ENCODE measurements around the gene RPLP1.
A peak's percentile ranks its signal among the peaks of the same experiment; 100 is the strongest.

The RPLP1 gene

DNA sequence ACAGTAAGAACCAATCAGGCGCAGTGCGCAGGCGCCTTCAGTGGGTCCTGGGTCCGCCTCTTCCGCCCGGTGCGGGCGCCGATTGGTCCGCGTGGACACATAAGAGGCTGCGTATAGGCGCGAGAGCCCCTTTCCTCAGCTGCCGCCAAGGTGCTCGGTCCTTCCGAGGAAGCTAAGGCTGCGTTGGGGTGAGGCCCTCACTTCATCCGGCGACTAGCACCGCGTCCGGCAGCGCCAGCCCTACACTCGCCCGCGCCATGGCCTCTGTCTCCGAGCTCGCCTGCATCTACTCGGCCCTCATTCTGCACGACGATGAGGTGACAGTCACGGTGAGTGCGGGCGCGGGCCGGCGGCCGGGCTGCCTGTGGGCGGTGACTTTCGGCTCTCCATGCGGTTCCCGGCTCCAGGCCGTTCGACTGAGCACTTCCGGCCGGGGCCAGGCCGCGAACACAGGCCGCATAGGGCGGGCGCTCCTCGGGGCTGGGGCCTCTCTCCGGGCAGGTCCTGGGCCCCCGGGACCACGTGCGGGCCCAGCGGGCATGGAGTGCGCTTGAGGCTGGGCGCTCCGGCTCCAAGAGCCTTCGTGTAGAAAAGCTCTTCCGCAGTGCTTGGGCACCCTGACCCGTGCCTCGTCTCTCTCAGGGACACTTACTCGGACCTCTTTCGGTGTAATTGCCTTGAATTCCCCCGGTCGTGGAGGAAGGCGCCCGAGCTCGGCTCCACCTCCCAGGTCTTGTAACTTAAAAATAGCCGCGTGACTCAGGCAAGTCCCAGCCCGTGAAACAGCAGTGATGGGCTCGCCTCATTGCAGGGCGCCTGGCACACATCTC, at the start of gene RPLP1:
Gene RPLP1, plus strand, starts transcription at position 127 of the 830 bp plus-strand sequence. Its CDS starts 131 bp downstream, at position 258.
- DNase-seq (ENCODE audit: extremely low read depth in 1 of 2, low read depth in 1 of 2): peak; percentile 91 to 95

DNA sequence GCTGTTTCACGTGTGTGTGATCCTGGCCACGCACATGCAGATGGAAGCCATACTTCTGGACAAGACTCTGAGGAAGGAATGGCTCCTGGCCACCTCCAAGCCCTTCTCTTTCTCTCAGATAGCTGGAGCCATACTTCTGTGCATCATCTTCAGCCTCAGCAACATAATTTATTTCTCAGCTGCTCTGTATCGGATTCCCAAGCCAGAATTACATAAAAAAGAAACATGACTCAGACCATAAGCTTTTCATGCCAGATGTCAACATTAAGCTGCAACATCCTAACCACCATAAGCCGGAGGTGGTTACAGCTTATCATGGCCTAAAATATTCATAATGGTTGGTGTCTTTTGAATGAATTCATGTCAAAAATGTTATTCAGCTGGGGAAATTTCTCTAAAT, 49.0 kb upstream of the RPLP1 start:
- DNase-seq (ENCODE audit: extremely low read depth in 1 of 2, low read depth in 1 of 2): no peak

DNA sequence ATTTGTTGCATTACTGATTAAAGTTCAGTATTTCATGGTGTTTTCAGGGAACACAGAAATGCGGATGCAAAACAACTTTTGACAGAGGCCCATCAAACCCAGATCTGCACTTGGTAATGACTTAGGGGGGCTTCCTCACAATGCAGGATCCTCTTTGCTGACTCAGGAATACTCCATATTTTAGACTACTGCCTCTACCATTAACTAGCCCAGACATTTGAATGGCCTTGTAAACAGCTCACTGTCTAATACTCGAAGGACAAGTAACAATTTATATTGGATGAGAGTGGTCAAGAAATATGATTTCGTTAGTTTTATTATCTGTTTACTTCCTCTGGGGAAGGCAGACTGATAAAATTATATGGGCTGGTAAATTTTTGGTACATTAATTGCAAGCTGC, 47.5 kb upstream of the RPLP1 start:
- no peak for DNase-seq (ENCODE audit: extremely low read depth in 1 of 2, low read depth in 1 of 2)

DNA sequence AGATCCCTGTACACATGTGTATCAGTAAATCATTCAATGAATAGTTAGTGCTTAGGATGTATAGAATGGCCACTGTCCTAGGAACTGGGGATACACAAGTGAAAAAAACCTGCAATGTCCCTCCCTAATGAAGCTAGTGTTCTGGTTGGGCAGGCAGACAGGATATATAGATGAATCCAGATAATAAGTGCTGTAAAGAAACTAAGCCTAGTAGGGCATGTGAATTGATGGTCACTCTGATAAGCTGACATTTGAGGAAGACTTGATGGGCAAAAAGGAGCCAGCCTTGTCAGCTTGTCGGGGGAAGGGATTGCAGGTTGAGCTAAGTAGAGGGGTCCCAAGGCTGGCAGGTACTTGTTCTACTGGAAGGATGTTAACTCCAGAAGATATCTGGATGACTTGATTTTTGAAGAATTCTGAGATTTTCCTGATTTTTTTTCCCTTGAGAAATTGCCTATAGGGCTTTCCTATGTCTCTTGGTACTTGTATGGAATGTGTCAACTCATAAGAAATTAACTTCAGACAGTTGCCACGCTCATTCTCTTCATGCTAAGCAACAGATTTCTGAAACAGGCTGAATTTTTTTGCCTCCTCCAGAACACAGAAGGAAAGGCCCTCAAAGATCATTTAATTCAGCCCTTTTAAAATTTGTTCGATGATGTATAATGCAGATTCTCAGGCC, 44.8 kb upstream of the RPLP1 start:
- DNase-seq (ENCODE audit: extremely low read depth in 1 of 2, low read depth in 1 of 2): no peak

DNA sequence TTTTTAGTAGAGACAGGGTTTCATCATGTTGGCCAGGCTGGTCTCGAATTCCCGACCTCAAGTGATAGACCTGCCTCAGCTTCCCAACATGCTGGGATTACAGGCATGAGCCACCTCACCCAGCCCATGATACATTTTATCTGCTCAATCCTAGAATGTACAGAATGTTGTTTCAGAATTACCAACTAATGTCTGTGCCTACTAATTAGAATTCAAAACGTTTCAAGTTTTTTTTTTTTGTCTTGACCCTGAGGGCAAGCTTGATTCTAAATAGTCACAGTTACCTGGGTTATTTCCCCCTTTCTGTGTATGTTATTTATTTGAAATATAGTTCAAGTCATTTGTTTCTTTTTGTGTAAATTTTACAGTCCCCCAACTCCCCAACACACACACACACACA, 43.8 kb upstream of the RPLP1 start:
- no peak for DNase-seq (ENCODE audit: extremely low read depth in 1 of 2, low read depth in 1 of 2)

DNA sequence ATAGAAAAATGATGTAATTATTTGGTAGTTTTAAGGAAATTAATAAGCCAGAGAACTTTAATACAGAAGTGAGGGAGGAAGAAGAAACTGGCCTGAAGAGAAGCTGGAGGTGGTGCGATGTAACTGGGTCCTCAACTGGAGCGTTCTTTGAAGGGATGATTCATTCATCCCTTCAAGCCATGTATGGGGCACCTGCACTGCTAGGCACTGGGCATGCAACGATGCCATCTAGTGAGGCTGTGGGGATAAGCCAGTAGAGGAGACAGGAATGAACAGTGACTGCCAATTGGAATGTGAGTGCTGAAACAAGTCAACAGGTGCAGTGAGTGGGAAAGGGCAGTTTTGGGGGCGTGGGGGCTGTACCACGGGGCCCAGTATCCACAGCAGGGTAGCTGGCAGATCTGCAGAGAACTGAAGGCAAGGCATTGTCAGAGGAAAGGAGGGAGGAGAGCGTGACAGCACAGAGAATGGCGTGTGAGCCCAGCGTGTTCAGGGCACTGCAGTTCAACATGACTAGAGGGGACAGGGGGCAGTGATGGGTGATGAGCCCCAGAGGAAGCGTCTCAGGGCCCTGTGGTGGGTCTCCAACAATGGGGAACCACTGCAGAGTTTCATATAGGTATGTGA, 42.3 kb upstream of the RPLP1 start:
- DNase-seq (ENCODE audit: extremely low read depth in 1 of 2, low read depth in 1 of 2): no peak

DNA sequence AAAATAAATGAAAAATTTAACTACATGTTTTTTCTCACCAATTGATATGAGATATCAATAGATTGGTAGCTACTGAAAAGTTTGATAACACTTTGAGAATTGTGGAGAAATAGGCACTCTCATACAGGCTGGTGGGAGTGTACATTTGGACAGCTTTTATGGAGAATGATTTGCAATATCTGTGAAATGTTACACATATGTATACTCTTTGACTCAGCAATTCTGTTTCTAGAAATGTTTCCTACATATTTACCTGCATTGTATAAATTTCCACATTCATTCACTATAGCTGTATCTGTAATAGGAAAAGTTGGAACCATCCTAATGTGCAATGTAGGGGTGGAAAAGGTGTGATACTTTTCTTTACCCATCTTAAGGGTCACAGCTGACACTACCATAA, 40.3 kb upstream of the RPLP1 start:
- no peak for DNase-seq (ENCODE audit: extremely low read depth in 1 of 2, low read depth in 1 of 2)

DNA sequence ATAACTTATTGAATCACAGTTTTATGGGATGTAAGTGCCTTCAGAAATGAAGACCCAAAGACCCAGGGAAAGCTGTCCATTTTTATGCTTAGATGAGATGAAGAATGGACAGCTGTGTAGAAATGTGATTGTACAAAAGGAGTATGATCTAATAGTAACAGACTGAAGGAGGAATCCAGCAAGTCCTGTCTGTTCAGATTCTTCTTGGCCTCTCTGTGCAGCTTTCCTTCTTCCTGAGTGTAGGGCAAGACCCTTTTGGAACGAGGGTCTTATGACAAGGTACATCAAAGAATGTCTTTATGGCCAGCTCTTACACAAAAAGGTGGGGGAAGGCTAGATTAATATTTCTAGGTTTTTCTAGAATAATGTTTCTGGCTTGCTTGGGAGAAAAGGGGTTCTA, 39.9 kb upstream of the RPLP1 start:
- DNase-seq (ENCODE audit: extremely low read depth in 1 of 2, low read depth in 1 of 2): no peak

DNA sequence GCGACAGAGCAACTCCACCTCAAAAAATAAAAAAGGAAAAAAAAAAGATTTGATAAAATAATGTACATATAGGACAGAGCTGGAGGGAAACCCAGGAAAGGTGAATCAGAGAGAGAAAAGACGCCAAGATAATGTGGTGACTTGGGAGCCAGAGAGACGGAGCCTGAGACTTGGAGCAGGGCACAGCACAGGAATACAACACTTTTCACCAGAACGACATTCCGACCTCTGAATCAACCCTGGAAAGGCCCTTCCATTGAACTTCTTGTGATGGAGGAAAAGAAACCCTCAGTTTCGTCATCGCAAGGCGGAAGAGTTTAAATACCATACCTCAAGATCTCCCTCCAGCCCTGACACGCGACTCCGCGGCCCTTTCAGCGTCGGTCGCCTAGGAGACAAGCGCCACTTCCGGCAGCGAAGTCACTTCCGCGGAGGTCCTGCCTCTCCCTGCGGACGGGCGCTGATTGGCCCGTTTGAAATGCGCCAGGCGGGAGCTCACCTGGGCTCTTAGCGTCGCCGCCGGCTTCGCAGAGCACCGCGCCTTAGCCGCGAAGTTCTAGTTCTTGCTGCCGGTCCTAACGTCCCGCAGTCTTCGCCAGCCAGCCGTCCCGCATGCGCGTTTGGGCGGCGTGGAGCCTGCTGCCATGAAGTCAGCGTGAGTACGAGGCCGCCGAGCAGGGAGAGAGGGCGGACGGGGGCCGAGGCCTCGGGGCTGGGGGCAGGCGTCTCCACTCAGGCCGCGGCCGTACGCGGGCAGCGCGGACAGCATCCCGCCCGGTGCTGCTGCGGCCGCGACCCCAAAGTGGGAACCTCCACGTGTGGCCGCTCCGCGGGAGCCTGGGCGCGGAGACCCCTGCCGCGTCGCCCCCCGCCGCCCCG, 38.6 kb upstream of the RPLP1 start, which contains the start of gene KIF23:
Gene KIF23, plus strand, starts transcription at position 528 of the 879 bp plus-strand sequence. Its CDS starts 117 bp downstream, at position 645.
- peak; percentile 83 to 90 for DNase-seq (ENCODE audit: extremely low read depth in 1 of 2, low read depth in 1 of 2)

DNA sequence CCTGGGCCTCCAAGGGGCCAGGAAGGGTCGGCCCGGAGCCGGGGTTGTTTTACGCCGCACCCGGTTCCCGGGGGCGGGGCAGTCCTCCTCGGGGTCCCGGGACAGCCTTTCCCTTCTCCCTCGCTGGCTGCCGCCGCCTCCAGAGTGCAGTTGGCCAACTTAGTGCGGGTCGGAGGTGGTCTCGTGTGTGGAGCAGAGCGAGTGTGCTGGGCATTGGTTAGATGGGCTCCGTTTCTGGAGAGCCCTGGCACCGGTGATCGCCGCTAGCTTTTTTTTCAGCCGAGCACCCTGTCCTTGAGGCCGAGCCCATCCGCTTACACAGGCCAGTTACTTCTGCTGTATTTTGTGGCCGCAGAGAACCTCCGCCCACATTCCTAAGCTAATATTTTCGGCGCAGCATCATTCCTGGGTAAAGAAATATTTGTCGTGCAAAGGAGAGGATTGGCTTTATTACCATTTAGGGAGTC, 37.9 kb upstream of the RPLP1 start:
- no peak for DNase-seq (ENCODE audit: extremely low read depth in 1 of 2, low read depth in 1 of 2)

DNA sequence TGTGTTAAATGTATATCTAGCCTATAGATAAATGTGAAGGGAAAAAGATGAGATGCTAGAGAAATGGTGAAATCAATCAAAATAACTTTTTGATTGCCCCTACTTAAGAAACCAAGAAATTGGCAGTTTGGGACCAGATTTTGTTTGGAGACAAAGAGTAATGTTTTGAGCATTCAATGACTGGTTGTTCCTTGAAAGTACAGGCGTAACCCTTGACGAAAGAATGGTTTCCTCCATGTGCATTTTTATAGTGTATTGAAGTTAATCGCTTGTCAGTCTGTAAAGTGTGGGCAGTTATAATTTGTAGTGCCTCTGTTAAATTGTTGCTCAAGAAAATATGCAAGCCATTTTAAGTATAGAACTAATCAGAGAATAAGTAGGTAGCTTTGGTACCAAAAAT, 37.2 kb upstream of the RPLP1 start:
- no peak for DNase-seq (ENCODE audit: extremely low read depth in 1 of 2, low read depth in 1 of 2)

DNA sequence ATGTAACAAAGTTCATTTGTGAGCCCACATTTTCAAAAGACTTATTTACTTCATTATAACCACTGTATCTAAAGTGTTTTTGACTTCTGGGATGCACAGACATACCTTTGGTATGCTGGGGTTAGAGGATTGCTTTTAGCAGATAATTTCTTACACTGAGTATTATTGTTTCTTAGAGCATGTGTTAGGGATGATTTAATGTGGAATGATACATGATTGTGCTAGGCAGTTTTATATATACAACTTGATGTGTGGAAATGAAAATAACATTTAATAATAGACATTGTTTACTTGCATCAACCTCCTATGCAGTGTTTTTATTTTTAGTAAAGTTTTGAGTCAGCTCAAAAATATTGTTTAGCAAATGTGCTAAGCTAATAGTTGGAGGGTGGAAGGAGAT, 35.0 kb upstream of the RPLP1 start:
- DNase-seq (ENCODE audit: extremely low read depth in 1 of 2, low read depth in 1 of 2): no peak

DNA sequence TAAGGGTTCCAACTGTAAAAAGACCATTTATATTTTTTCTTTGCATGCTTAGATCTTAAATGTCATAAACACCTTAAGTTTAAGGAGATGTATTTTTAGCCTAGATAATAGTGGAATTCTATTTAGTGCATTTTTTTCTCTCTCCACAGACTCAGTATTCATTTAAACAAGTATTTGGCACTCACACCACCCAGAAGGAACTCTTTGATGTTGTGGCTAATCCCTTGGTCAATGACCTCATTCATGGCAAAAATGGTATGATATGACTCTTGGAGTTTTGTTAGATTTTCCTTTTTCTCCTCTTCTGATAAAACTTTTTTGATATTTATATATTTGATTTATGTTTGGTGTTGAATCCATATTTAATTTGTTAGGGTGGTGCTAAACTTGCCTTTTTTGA, 31.1 kb upstream of the RPLP1 start:
- no peak for DNase-seq (ENCODE audit: extremely low read depth in 1 of 2, low read depth in 1 of 2)

DNA sequence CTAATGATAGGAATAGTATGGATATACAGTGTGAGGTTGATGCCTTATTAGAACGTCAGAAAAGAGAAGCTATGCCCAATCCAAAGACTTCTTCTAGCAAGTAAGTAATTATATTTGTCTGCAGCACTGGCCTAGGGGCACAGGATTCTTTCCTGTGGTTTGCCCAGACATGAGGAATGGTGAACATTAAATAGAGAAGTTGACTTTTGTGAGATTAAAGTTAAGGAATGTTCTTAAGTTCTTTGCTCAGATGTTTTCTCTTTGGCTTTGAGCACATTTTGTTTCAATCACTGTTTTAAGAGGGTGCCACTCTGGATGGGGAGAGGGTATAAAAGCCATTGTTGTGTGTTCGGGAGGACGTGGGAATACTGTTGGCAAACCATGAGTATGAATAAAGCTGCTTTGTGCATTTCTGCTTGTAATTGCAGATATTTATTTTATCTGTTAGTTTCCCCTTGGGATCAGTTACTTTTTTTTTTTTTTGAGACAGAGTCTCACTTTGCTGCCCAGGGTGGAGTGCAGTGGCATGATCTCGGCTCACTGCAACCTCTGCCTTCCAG, 30.2 kb upstream of the RPLP1 start:
- DNase-seq (ENCODE audit: extremely low read depth in 1 of 2, low read depth in 1 of 2): no peak

DNA sequence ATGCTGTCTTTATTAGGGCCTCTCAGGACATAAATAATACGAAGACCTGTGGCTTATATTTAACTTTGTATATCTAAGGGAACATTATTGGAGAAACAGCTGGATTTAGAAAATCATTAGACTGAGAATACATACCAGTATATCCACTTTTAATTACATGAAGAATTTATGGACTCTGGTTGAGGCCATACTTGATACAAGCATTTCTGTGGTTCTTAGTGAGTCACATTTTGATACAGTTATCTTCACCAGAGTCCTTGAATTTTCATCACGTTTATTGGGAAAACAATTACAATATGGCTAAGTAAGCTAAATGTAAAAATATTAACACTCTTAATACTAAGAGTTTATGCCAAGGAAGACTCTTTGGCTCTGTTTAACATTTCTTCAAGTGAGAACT, 28.6 kb upstream of the RPLP1 start:
- DNase-seq (ENCODE audit: extremely low read depth in 1 of 2, low read depth in 1 of 2): no peak

DNA sequence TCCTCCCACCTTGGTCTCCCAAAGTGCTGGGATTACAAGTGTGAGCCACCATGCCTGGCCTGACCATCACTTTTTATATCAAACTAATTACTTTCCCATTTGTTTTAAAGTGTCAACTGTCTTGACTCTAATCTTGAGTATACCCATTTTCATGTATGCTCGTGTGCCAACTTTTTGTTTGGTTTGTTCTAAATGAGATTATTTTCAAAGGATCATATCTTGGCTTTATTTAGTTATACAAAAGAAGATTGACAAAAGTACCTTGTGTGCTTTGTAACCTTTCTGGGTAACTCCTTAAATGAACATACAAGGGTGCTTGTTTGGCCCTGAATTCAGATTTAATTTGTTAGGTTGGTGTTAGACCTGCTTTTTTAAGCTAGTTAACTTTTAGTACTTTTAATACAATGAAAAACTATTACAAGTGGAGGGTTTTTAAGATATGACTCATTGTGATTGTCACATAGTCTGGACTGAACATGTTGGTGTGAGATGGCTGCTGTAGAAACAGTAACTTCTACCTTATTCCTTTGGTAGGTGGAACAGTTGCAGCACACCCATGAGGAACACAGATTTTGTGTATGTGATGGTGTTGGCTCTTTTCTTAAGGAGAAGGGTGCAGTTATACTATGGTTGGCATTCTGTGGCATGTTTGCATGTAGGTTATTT, 27.7 kb upstream of the RPLP1 start:
- no peak for DNase-seq (ENCODE audit: extremely low read depth in 1 of 2, low read depth in 1 of 2)

DNA sequence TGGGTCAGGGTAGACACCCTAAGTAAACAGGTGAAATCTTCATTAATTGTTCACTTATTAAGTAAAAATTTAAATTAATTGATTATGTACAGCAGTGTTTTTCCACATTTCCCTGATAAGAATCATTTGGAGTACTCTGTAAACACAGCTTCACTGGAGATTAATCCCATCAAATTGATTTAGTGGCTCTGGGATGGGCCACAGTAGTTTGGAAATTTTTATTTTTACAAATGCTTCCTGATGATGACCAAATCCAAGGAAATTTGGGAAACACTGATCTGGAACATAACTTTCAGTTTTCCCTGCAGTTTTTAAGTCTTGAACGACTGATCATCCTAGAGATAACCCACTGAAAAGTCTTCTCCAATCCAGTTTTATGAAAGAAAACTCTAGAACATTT, 18.8 kb upstream of the RPLP1 start:
- DNase-seq (ENCODE audit: extremely low read depth in 1 of 2, low read depth in 1 of 2): no peak

DNA sequence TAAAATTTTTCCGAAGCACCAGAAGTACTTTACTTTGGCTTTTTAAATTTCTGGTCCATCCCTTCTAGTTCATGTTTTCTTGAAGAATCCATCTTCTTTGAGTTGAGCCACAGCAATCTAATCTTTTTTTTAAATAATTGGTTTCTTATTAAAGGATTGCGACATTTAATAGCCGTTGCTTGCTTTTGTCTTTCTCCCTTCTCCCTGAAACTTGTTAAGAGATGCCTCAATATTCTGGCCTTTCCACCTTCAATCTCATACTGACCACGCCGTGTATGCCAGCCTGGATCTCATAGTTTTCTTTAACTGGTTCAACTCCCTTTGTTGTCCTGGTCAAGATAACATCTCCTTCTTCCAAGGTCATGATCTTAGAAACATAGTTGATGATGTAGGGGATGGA, 18.4 kb upstream of the RPLP1 start:
- DNase-seq (ENCODE audit: extremely low read depth in 1 of 2, low read depth in 1 of 2): no peak

DNA sequence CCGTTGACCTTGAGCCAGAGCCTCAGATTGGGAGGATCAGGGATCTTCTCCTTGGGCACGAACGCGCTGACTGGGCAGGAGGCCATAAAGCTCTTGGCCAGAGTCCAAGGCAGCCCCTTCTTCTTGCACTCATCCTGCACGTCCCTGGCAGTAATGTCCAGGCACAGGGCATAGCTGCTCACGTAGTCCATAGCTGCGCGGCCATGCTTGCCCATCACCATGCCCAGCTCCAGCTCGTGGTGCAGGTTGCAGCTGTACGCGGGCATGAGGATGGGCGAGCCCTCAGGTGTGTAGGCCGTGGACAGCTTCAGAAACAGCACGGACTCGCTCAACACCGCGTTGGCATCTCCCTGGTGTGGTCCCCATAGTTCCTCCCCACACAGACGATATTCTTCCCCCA, 17.9 kb upstream of the RPLP1 start:
- DNase-seq (ENCODE audit: extremely low read depth in 1 of 2, low read depth in 1 of 2): no peak

DNA sequence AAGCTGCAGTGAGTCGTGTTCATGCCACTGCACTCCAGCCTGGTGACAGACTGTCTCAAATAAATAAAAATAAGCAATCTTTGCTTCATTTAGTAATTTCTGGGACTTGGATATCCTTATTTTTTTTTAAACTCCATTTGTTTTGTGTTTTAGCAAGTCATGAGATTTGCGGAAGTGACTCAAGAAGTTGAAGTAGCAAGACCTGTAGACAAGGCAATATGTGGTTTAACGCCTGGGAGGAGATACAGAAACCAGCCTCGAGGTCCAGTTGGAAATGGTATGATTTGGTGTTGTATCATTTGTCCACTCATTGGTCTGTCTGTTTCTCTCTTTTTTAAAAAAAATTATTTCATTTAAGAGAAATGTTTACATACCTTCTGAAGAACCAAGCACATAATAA, 16.6 kb upstream of the RPLP1 start:
- no peak for DNase-seq (ENCODE audit: extremely low read depth in 1 of 2, low read depth in 1 of 2)

Measured in activated CD8-positive, alpha-beta memory T cell treated with anti-CD3 and anti-CD28 coated beads for 1 hour (primary cell).